Fibroblast of skin of scalp (primary cell): ENCODE results near the gene FBXL14.
"Not testable (repeated sequence)": the region's sequence is repeated elsewhere in the genome, so short reads cannot be mapped to it uniquely, and the experiment has no call there.

Experiments
- DNase-seq: peaks from one replicate; pipeline ENCODE4 v3.0.0-alpha.2; 2013

Gene FBXL14

GRCh38 chr12:1566449-1567135 lies 27.8 kb downstream of the FBXL14 start:
- no peak for DNase-seq

GRCh38 chr12:1565172-1565571 lies 29.2 kb downstream of the FBXL14 start:
- DNase-seq, result no peak

- DNase-seq, result no peak
Observed at GRCh38 chr12:1564067-1564466, 30.3 kb downstream of the FBXL14 start.

GRCh38 chr12:1562813-1563407 lies 31.5 kb downstream of the FBXL14 start:
- peak; percentile 63 for DNase-seq

- no peak for DNase-seq
Observed at GRCh38 chr12:1560704-1561103, 33.7 kb downstream of the FBXL14 start.

GRCh38 chr12:1559676-1560091 lies 34.7 kb downstream of the FBXL14 start:
- peak; percentile 17 for DNase-seq

GRCh38 chr12:1558108-1558507 lies 36.3 kb downstream of the FBXL14 start:
- not testable (repeated sequence) for DNase-seq

GRCh38 chr12:1553987-1554982 lies 40.1 kb downstream of the FBXL14 start:
- no peak for DNase-seq

GRCh38 chr12:1553536-1553935 lies 40.8 kb downstream of the FBXL14 start:
- no peak for DNase-seq

- peak; percentile 41 for DNase-seq
Observed at GRCh38 chr12:1552911-1553491, 41.4 kb downstream of the FBXL14 start.

GRCh38 chr12:1552171-1552570 lies 42.2 kb downstream of the FBXL14 start:
- no peak for DNase-seq

GRCh38 chr12:1551496-1551895 lies 42.9 kb downstream of the FBXL14 start:
- DNase-seq, result no peak

- DNase-seq, result no peak
Observed at GRCh38 chr12:1546931-1547640, 47.3 kb downstream of the FBXL14 start.

- no peak for DNase-seq
Observed at GRCh38 chr12:1544996-1545700, 49.2 kb downstream of the FBXL14 start.

GRCh38 chr12:1542599-1542998 lies 51.8 kb downstream of the FBXL14 start:
- no peak for DNase-seq

GRCh38 chr12:1540690-1541089 lies 53.7 kb downstream of the FBXL14 start:
- no peak for DNase-seq

- DNase-seq, result no peak
Observed at GRCh38 chr12:1539135-1539534, 55.2 kb downstream of the FBXL14 start.

- DNase-seq, result no peak
Observed at GRCh38 chr12:1536817-1537216, 57.6 kb downstream of the FBXL14 start.

- DNase-seq, result no peak
Observed at GRCh38 chr12:1534748-1535147, 59.6 kb downstream of the FBXL14 start.

GRCh38 chr12:1533602-1534304 lies 60.6 kb downstream of the FBXL14 start:
- no peak for DNase-seq

GRCh38 chr12:1533205-1533601 lies 61.2 kb downstream of the FBXL14 start:
- no peak for DNase-seq
